ENCODE results near the gene CDKN2C.
A peak's percentile ranks its signal among the peaks of the same experiment; 100 is the strongest.

CDKN2C gene

DNA sequence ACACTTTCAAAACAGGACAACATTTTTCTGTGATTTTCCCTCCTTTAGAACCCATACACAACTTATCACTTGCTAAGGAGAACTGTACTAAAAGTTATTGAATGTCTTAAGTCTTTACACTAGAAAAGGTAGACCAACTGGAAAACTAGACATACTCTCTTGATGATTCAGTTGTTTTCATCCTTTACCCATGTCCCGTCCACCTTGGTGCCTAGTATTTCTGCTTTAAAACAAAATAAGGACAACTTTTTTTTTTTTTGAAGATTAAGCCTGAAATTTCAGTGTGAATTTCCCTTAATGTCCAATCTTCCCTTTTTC, 4.5 kb downstream of the CDKN2C start:
- no peak overlapping the region for H3K27ac ChIP-seq (ENCODE audit: low read depth, low read length)
- no peak overlapping the region for H3K9ac ChIP-seq (ENCODE audit: low read depth, low read length)
- H3K27me3 ChIP-seq (ENCODE audit: insufficient read depth, low read length): peaks cover 99% of the 10 kb centered on the region
- no peaks in the 10 kb centered on the region for H3K9me3 ChIP-seq (ENCODE audit: insufficient read depth, low read depth, low read length)
- no peak overlapping the region for H3K4me3 ChIP-seq (ENCODE audit: low read length)
- peaks cover 32% of the 10 kb centered on the region for H3K4me1 ChIP-seq (ENCODE audit: insufficient read depth, low read length)
- 14% methylated on average over 1 of the region's 1 CpG for WGBS
- no peaks in the 10 kb centered on the region for H3K36me3 ChIP-seq (ENCODE audit: insufficient read depth, low read length)

- Histone ChIP-seq H3K4me1 (ENCODE audit: insufficient read depth, low read length) (peaks cover 25% of the 10 kb centered on the region), H3K27me3 (ENCODE audit: insufficient read depth, low read length) (peaks cover 99% of the 10 kb centered on the region), H3K9ac (ENCODE audit: low read depth, low read length) (no peak overlapping the region), H3K36me3 (ENCODE audit: insufficient read depth, low read length) (no peaks in the 10 kb centered on the region), H3K27ac (ENCODE audit: low read depth, low read length) (no peak overlapping the region), H3K9me3 (ENCODE audit: insufficient read depth, low read depth, low read length) (no peaks in the 10 kb centered on the region), H3K4me3 (ENCODE audit: low read length) (no peak overlapping the region)
- 14% methylated on average over 1 of the region's 1 CpG for WGBS
Observed at GRCh38 chr1:50975436-50975835, 5.4 kb downstream of the CDKN2C start.

- Histone ChIP-seq H3K9me3 (ENCODE audit: insufficient read depth, low read depth, low read length) (no peaks in the 10 kb centered on the region), H3K36me3 (ENCODE audit: insufficient read depth, low read length) (no peaks in the 10 kb centered on the region), H3K4me1 (ENCODE audit: insufficient read depth, low read length) (peaks cover 24% of the 10 kb centered on the region), H3K4me3 (ENCODE audit: low read length) (peak overlapping the region; percentile 52; the same call in 1 of the 2 replicates), H3K27me3 (ENCODE audit: insufficient read depth, low read length) (peaks cover 99% of the 10 kb centered on the region), H3K27ac (ENCODE audit: low read depth, low read length) (no peak overlapping the region), H3K9ac (ENCODE audit: low read depth, low read length) (no peak overlapping the region)
- WGBS: under 1% methylated on average over 15 of the region's 19 CpGs
Observed at GRCh38 chr1:50976111-50976889, 6.3 kb downstream of the CDKN2C start.

DNA sequence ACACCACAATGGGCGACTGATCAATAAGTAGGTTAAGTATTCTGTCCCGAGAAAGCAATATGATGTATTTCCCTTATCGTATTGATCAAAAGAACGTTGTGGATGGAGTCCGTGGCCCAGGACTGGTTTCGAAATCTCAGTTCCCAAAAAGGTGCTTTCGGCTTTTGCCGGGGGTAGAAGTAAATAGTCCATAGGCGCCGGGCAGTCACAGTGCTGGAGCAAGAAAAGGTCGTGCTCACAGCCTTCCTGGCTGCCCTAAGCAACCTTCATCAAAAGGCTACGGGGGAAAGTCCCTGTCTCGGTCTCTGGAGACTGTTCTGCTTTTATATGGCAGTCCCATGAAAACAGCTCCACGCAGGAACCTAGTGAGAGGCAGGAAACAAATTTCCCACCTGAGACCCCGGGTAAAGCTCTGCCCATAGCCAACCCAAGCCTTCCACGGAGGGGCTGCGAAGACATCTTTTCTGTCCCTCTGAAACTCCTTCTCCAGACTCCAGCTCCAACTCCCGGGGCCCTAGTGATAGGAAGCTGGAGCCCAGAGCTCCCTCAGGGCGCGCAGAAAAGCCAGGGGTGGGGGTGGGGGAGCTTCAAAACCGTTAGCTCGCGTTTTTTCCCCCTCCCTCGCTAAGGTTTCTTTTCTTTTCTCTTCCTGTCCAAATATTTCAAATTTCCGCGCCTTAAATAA, 7.0 kb downstream of the CDKN2C start:
- H3K4me1 ChIP-seq (ENCODE audit: insufficient read depth, low read length): peaks cover 24% of the 10 kb centered on the region

DNA sequence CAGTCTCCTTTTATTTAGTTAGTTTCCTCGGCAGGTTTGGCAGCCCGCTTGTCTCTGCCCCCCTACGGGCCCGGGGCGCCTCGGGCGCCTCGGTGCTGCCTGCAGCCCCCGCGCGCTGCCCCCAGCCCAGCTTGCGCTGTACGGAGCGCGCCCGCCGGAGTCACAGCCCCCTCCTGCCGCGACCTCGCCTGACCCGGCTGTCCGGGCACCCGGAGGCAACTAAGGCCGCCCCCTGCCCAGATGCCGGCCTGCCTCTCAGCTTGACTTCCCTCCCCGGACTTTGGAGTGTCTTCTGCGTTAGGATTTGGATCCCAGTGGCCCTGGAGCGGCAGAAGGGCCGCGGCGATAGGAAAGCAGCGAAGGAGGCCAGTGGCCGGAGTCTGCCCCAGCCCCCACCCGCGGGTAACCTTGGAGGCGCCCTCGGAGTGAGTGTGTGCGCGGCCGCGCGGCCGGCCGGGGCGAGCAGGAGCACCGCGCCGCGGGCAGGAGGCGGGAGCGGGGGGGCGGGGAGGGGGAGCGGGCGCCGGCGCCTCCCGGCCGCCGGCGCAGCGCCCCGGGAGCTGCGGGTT, 7.6 kb downstream of the CDKN2C start:
- Histone ChIP-seq H3K4me1 (ENCODE audit: insufficient read depth, low read length) (peaks cover 24% of the 10 kb centered on the region), H3K9ac (ENCODE audit: low read depth, low read length) (no peak overlapping the region), H3K27me3 (ENCODE audit: insufficient read depth, low read length) (peaks cover 99% of the 10 kb centered on the region), H3K36me3 (ENCODE audit: insufficient read depth, low read length) (no peaks in the 10 kb centered on the region), H3K9me3 (ENCODE audit: insufficient read depth, low read depth, low read length) (no peaks in the 10 kb centered on the region), H3K27ac (ENCODE audit: low read depth, low read length) (no peak overlapping the region; the same call in 1 of the 2 replicates), H3K4me3 (ENCODE audit: low read length) (peak overlapping the region; percentile 52)
- WGBS: under 1% methylated on average over 63 of the region's 63 CpGs

More for the DNA sequence above, 7.0 kb downstream of the CDKN2C start:
- WGBS: 2% methylated on average over 26 of the region's 26 CpGs
- peak overlapping the region; percentile 52 for H3K4me3 ChIP-seq (ENCODE audit: low read length)
- H3K27ac ChIP-seq (ENCODE audit: low read depth, low read length): no peak overlapping the region
- H3K9me3 ChIP-seq (ENCODE audit: insufficient read depth, low read depth, low read length): no peaks in the 10 kb centered on the region
- no peaks in the 10 kb centered on the region for H3K36me3 ChIP-seq (ENCODE audit: insufficient read depth, low read length)
- no peak overlapping the region for H3K9ac ChIP-seq (ENCODE audit: low read depth, low read length)
- H3K27me3 ChIP-seq (ENCODE audit: insufficient read depth, low read length): peaks cover 99% of the 10 kb centered on the region

DNA sequence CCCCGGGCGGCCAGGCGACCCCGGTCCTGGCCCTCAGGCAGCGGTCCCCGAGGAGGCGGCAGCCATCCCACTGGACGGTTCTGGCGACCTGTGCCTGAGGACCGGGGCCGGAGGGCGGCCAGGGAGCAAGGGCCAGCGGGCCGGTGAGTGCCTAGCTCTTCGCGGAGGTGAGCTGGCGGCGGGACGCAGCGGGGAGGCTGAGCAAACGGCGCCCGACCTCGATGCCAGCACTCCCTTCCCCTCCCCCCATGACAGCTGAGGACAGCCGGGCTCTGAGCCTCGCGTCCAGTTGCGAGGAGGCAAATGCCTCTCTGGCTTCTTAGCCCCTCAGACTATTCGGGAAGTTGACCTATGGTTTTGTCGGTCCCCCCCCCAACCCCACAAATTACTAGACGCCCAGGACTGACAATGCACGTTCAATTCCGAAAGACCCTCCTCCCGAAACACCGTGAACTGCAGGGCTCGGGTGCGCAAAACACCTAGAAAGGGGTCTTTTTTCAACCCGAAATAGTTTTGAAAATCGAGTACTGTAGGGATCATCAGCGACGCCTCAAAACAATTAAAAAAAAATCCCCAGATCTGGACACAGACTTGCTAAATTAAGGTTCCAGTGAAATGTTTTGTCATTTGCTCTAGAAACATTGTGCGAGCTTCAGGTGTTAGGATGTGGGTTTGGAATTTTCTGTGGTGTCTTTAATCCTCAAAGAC, 8.3 kb downstream of the CDKN2C start:
- no peak overlapping the region for H3K9ac ChIP-seq (ENCODE audit: low read depth, low read length)
- peaks cover 24% of the 10 kb centered on the region for H3K4me1 ChIP-seq (ENCODE audit: insufficient read depth, low read length)
- H3K36me3 ChIP-seq (ENCODE audit: insufficient read depth, low read length): no peaks in the 10 kb centered on the region
- H3K9me3 ChIP-seq (ENCODE audit: insufficient read depth, low read depth, low read length): no peaks in the 10 kb centered on the region
- H3K27ac ChIP-seq (ENCODE audit: low read depth, low read length): no peak overlapping the region; the same call in 1 of the 2 replicates
- peak overlapping the region; percentile 52 for H3K4me3 ChIP-seq (ENCODE audit: low read length)
- H3K27me3 ChIP-seq (ENCODE audit: insufficient read depth, low read length): peaks cover 99% of the 10 kb centered on the region
- under 1% methylated on average over 42 of the region's 42 CpGs for WGBS

DNA sequence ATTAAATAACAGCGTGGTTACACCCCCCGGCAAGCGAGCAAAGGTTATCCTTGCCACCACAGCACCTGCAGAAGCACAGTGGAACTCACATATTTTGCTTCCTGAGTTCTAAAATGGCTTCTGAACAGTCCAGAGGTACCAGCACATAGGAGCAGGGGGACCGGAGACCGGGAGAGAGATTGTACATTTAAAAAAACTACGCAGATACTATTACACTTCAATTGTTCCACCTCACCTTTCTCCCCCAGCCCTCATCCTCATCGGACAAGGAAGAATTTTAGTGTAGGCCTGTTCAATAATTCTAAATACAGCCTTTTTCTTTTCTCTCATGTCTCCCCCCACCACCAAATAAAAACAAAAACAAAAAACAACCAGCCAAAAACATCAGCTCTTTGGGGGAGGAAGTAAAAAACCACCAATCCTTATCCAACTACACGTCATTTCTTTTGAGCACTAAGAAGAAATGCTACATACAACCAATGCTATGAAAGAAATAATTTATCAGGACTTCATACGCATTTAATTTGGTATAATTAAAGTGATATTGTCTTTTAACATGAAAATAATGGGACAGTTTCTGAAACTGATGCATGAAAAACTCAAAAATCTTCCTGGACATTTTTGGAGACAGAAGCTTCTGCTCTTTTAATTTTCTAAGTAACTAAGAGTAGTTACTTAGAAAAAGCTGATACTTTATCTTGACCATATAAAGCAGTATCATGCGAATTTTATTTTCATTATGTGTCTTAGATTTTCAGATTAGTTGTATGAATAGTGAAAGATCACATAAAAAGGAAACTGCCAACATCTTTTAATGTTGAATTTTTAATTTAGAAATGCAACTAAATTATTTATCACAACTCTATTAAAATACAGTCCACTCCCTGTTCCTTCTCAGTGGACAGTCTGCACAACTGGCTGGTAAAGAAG, 9.1 kb downstream of the CDKN2C start:
- Histone ChIP-seq H3K4me1 (ENCODE audit: insufficient read depth, low read length) (peaks cover 24% of the 10 kb centered on the region), H3K9ac (ENCODE audit: low read depth, low read length) (no peak overlapping the region), H3K27me3 (ENCODE audit: insufficient read depth, low read length) (peaks cover 99% of the 10 kb centered on the region), H3K9me3 (ENCODE audit: insufficient read depth, low read depth, low read length) (no peaks in the 10 kb centered on the region), H3K36me3 (ENCODE audit: insufficient read depth, low read length) (no peaks in the 10 kb centered on the region), H3K27ac (ENCODE audit: low read depth, low read length) (no peak overlapping the region), H3K4me3 (ENCODE audit: low read length) (peak overlapping the region; percentile 52)
- 8% methylated on average over 8 of the region's 10 CpGs for WGBS

GRCh38 chr1:50979937-50980336, 9.9 kb downstream of the CDKN2C start:
- Histone ChIP-seq H3K9me3 (ENCODE audit: insufficient read depth, low read depth, low read length) (no peaks in the 10 kb centered on the region), H3K27me3 (ENCODE audit: insufficient read depth, low read length) (peaks cover 97% of the 10 kb centered on the region), H3K27ac (ENCODE audit: low read depth, low read length) (no peak overlapping the region), H3K36me3 (ENCODE audit: insufficient read depth, low read length) (no peaks in the 10 kb centered on the region), H3K4me1 (ENCODE audit: insufficient read depth, low read length) (peaks cover 24% of the 10 kb centered on the region), H3K9ac (ENCODE audit: low read depth, low read length) (no peak overlapping the region), H3K4me3 (ENCODE audit: low read length) (no peak overlapping the region)
- 88% methylated on average over 1 of the region's 1 CpG for WGBS

GRCh38 chr1:50980505-50980904, 10.5 kb downstream of the CDKN2C start:
- Histone ChIP-seq H3K36me3 (ENCODE audit: insufficient read depth, low read length) (no peaks in the 10 kb centered on the region), H3K4me1 (ENCODE audit: insufficient read depth, low read length) (peaks cover 24% of the 10 kb centered on the region), H3K4me3 (ENCODE audit: low read length) (no peak overlapping the region), H3K9me3 (ENCODE audit: insufficient read depth, low read depth, low read length) (no peaks in the 10 kb centered on the region), H3K27ac (ENCODE audit: low read depth, low read length) (no peak overlapping the region), H3K27me3 (ENCODE audit: insufficient read depth, low read length) (peaks cover 96% of the 10 kb centered on the region), H3K9ac (ENCODE audit: low read depth, low read length) (no peak overlapping the region)

GRCh38 chr1:50981741-50982140, 11.7 kb downstream of the CDKN2C start:
- H3K4me3 ChIP-seq (ENCODE audit: low read length): no peak overlapping the region
- no peak overlapping the region for H3K27ac ChIP-seq (ENCODE audit: low read depth, low read length)
- H3K4me1 ChIP-seq (ENCODE audit: insufficient read depth, low read length): peaks cover 14% of the 10 kb centered on the region
- no peaks in the 10 kb centered on the region for H3K36me3 ChIP-seq (ENCODE audit: insufficient read depth, low read length)
- no peak overlapping the region for H3K9ac ChIP-seq (ENCODE audit: low read depth, low read length)
- H3K27me3 ChIP-seq (ENCODE audit: insufficient read depth, low read length): peaks cover 83% of the 10 kb centered on the region
- WGBS: 91% methylated on average over 1 of the region's 1 CpG
- no peaks in the 10 kb centered on the region for H3K9me3 ChIP-seq (ENCODE audit: insufficient read depth, low read depth, low read length)

Measured in HUES64 (cell line).